Neural cell (in vitro differentiated cells): Measurements from ENCODE around the gene SPRN. TPM values are rescaled to one million over a fixed set of nuclear protein-coding genes. Genes with fewer than 3 reads are reported as not detected.
"Not testable (repeated sequence)": the region's sequence is repeated elsewhere in the genome, so short reads cannot be mapped to it uniquely, and the experiment has no call there.

Experiments
- H2AFZ ChIP-seq: fragments of 200-600, 300-800 bp; sonication (generic), shearing (Covaris generic); 2 replicates; pipeline ENCODE4 v1.6.0; 2014; ENCODE audit warnings: low read depth, mild to moderate bottlenecking, antibody characterized with exemption, low read length, moderate library complexity
- H3F3A ChIP-seq: fragments of 200-600 bp; shearing (Covaris generic); 2 replicates; pipeline ENCODE4 v1.6.1; 2016; ENCODE audit warnings: mild to moderate bottlenecking, moderate library complexity, mixed read lengths, antibody characterized with exemption, low read length; ENCODE audit not compliant: insufficient read depth, poor library complexity, severe bottlenecking
- H3K27ac ChIP-seq: fragments of 200-600, 300-800 bp; sonication (generic), shearing (Covaris generic); 2 replicates; pipeline ENCODE4 v1.5.1; 2014; ENCODE audit warnings: mild to moderate bottlenecking, low read length, moderate library complexity
- H3K27me3 ChIP-seq: fragments of 300-800, 200-600 bp; sonication (generic), shearing (Covaris generic); 2 replicates; pipeline ENCODE4 v1.6.0; 2014; ENCODE audit warnings: mild to moderate bottlenecking, low read depth, low read length, moderate library complexity; ENCODE audit not compliant: insufficient read depth
- H3K36me3 ChIP-seq: fragments of 300-800, 200-600 bp; sonication (generic), shearing (Covaris generic); 2 replicates; pipeline ENCODE4 v1.5.1; 2014; ENCODE audit warnings: mild to moderate bottlenecking, antibody characterized with exemption, low read length, moderate library complexity; ENCODE audit not compliant: insufficient read depth
- H3K4me2 ChIP-seq: fragments of 300-800, 200-600 bp; sonication (generic), shearing (Covaris generic); 2 replicates; pipeline ENCODE4 v1.6.0; 2014; ENCODE audit warnings: mild to moderate bottlenecking, low read length
- H3K4me3 ChIP-seq: fragments of 300-800, 200-600 bp; sonication (generic), shearing (Covaris generic); 2 replicates; pipeline ENCODE4 v1.5.1; 2014; ENCODE audit warnings: mild to moderate bottlenecking, low read length, moderate library complexity
- H3K79me2 ChIP-seq: fragments of 200-600 bp; shearing (Covaris generic); replicated peaks from 2 replicates; pipeline ENCODE4 v1.6.0; 2014; ENCODE audit warnings: mild to moderate bottlenecking, low read length, moderate library complexity; ENCODE audit not compliant: insufficient read depth
- H3K9ac ChIP-seq: fragments of 300-800, 200-600 bp; sonication (generic), shearing (Covaris generic); 2 replicates; pipeline ENCODE4 v1.6.1; 2016; ENCODE audit warnings: mild to moderate bottlenecking, low read length, mixed read lengths
- H3K9me2 ChIP-seq: fragments of 200-600 bp; shearing (Covaris generic); 2 replicates; pipeline ENCODE4 v1.6.1; 2016; ENCODE audit warnings: mild to moderate bottlenecking, low read length, mixed read lengths; ENCODE audit not compliant: insufficient read depth
- H3K9me3 ChIP-seq: fragments of 200-600, 300-800 bp; sonication (generic), shearing (Covaris generic); 2 replicates; pipeline ENCODE4 v1.6.1; 2016; ENCODE audit warnings: mild to moderate bottlenecking, mixed run types, low read length, moderate library complexity, mixed read lengths
- H4K20me1 ChIP-seq: fragments of 200-600 bp; shearing (Covaris generic); 2 replicates; pipeline ENCODE4 v1.6.1; 2016; ENCODE audit warnings: mild to moderate bottlenecking, mixed run types; ENCODE audit not compliant: insufficient read depth
- CTCF ChIP-seq: fragments of 450-650 bp; IDR thresholded peaks from 2 replicates; pipeline ENCODE4 v1.5.1; 2014; ENCODE audit warnings: antibody characterized with exemption, mild to moderate bottlenecking, moderate library complexity; ENCODE audit not compliant: poor library complexity, severe bottlenecking
- EP300 ChIP-seq: fragments of 450-650 bp; conservative IDR thresholded peaks from 2 replicates; pipeline ENCODE4 v1.6.1; 2014; ENCODE audit warnings: antibody characterized with exemption, mild to moderate bottlenecking, moderate library complexity; ENCODE audit not compliant: poor library complexity, severe bottlenecking
- EZH2 ChIP-seq: fragments of 200-600, 300-800 bp; shearing (Covaris generic), sonication (generic); IDR thresholded peaks from 2 replicates; pipeline ENCODE4 v1.6.1; 2014; ENCODE audit warnings: antibody characterized with exemption, low read length, borderline replicate concordance, mild to moderate bottlenecking; ENCODE audit not compliant: insufficient read depth, poor library complexity, severe bottlenecking
- MXI1 ChIP-seq: fragments of 450-650 bp; conservative IDR thresholded peaks from 2 replicates; pipeline ENCODE4 v1.6.1; 2014; ENCODE audit warnings: antibody characterized with exemption, mild to moderate bottlenecking; ENCODE audit not compliant: poor library complexity, severe bottlenecking
- POLR2AphosphoS5 ChIP-seq: IDR thresholded peaks from 2 replicates; pipeline ENCODE4 v1.6.1; 2012
- RAD21 ChIP-seq: fragments of 450-650 bp; conservative IDR thresholded peaks from 2 replicates; pipeline ENCODE4 v1.6.1; 2014; ENCODE audit warnings: antibody characterized with exemption, mild to moderate bottlenecking, moderate library complexity
- REST ChIP-seq: IDR thresholded peaks from 2 replicates; pipeline ENCODE4 v1.6.1; 2012; ENCODE audit warnings: borderline replicate concordance
- SMC3 ChIP-seq: fragments of 450-650 bp; conservative IDR thresholded peaks from 2 replicates; pipeline ENCODE4 v1.6.1; 2014; ENCODE audit warnings: antibody characterized with exemption, mild to moderate bottlenecking, moderate library complexity; ENCODE audit not compliant: poor library complexity
- TAF1 ChIP-seq: IDR thresholded peaks from 2 replicates; pipeline ENCODE4 v1.6.1; 2012; ENCODE audit warnings: low read depth
- polyA plus RNA-seq: library from polyadenylated mRNA; depleted of rRNA; stranded (reverse); fragments of >200 nt; gene quantifications from 2 replicates; pipeline ENCODE4 v1.2.3, GENCODE V29; 2014

SPRN gene
- polyA plus RNA-seq, 1 donor from 2014 or later: 1.1 TPM

- TF ChIP-seq SMC3: no peak
- TF ChIP-seq EP300: no peak
- no peak for TF ChIP-seq CTCF
- no peak for TF ChIP-seq TAF1
- TF ChIP-seq REST: no peak
- TF ChIP-seq POLR2AphosphoS5: no peak
- TF ChIP-seq EZH2: no peak
- no peak for TF ChIP-seq MXI1
- no peak for TF ChIP-seq RAD21
These were observed 18.0 kb upstream of the SPRN start for GRCh38 chr10:133442191-133442966.

GRCh38 chr10:133441780-133442179, 17.4 kb upstream of the SPRN start:
- H3K79me2 ChIP-seq: no peaks in the 10 kb centered on the region
- H3K36me3 ChIP-seq: no peaks in the 10 kb centered on the region
- H3K9me3 ChIP-seq: peaks cover 9% of the 10 kb centered on the region
- no peak overlapping the region for H3K27ac ChIP-seq
- H3K9me2 ChIP-seq: no peaks in the 10 kb centered on the region
- no peak overlapping the region for H3K4me3 ChIP-seq
- no peaks in the 10 kb centered on the region for H3F3A ChIP-seq
- no peak for TF ChIP-seq TAF1
- TF ChIP-seq CTCF: no peak
- no peak for TF ChIP-seq EZH2
- no peak for TF ChIP-seq RAD21
- no peak for TF ChIP-seq MXI1
- no peak for TF ChIP-seq SMC3
- no peak for TF ChIP-seq POLR2AphosphoS5
- TF ChIP-seq REST: no peak
- no peak for TF ChIP-seq EP300
- no peak overlapping the region for H3K4me2 ChIP-seq
- H4K20me1 ChIP-seq: no peaks in the 10 kb centered on the region
- no peaks in the 10 kb centered on the region for H3K27me3 ChIP-seq
- no peak overlapping the region for H3K9ac ChIP-seq
- no peak overlapping the region for H2AFZ ChIP-seq

More at GRCh38 chr10:133442191-133442966, 18.0 kb upstream of the SPRN start:
- Histone ChIP-seq H3K4me2 (no peak overlapping the region), H3K27me3 (no peaks in the 10 kb centered on the region), H3K9ac (no peak overlapping the region), H2AFZ (no peak overlapping the region), H3K9me2 (no peaks in the 10 kb centered on the region), H3K36me3 (no peaks in the 10 kb centered on the region), H4K20me1 (no peaks in the 10 kb centered on the region), H3K79me2 (no peaks in the 10 kb centered on the region), H3K4me3 (no peak overlapping the region), H3F3A (no peaks in the 10 kb centered on the region), H3K27ac (no peak overlapping the region), H3K9me3 (peaks cover 9% of the 10 kb centered on the region)

GRCh38 chr10:133441356-133441755, 16.9 kb upstream of the SPRN start:
- H3K9me2 ChIP-seq, H3K27me3 ChIP-seq, H3K4me3 ChIP-seq, H3K36me3 ChIP-seq, H3K9ac ChIP-seq, H3F3A ChIP-seq, H3K9me3 ChIP-seq, H3K27ac ChIP-seq, H3K4me2 ChIP-seq, H2AFZ ChIP-seq, H4K20me1 ChIP-seq, H3K79me2 ChIP-seq: not testable (repeated sequence)
